Upper lobe of left lung (tissue), 4 donors: ENCODE data around the gene SIGLEC5.

ENCODE experiments used
- EP300 ChIP-seq, 4 donors: sonication (generic); formaldehyde crosslinking; IDR thresholded peaks; one replicate each; pipeline ENCODE4 v1.5.1; 2017; ENCODE audit warnings: antibody characterized with exemption in 4 of 4, control low read depth in 2 of 4
- POLR2A ChIP-seq, 4 donors: fragments of 450-650 bp; IDR thresholded peaks; one replicate each; pipeline ENCODE4 v1.5.1; 2016 to 2017; ENCODE audit warnings: antibody characterized with exemption in 4 of 4, mild to moderate bottlenecking in 2 of 4
- POLR2AphosphoS5 ChIP-seq, 2 donors: sonication (generic); formaldehyde crosslinking; IDR thresholded peaks; one replicate each; pipeline ENCODE4 v1.5.1; 2017; ENCODE audit warnings: antibody characterized with exemption in 2 of 2
- TF ChIP-seq, protein P1 (sequence below), 6 experiments: fragments of 450-650 bp in 4 of 6; fragments of 200-600 bp in 2 of 6; sonication (generic) in 2 of 6; IDR thresholded peaks; one replicate each; pipeline ENCODE4 v1.5.1; 2016 to 2019; ENCODE audit warnings: antibody characterized with exemption in 6 of 6

- TF ChIP-seq, protein P1, sequence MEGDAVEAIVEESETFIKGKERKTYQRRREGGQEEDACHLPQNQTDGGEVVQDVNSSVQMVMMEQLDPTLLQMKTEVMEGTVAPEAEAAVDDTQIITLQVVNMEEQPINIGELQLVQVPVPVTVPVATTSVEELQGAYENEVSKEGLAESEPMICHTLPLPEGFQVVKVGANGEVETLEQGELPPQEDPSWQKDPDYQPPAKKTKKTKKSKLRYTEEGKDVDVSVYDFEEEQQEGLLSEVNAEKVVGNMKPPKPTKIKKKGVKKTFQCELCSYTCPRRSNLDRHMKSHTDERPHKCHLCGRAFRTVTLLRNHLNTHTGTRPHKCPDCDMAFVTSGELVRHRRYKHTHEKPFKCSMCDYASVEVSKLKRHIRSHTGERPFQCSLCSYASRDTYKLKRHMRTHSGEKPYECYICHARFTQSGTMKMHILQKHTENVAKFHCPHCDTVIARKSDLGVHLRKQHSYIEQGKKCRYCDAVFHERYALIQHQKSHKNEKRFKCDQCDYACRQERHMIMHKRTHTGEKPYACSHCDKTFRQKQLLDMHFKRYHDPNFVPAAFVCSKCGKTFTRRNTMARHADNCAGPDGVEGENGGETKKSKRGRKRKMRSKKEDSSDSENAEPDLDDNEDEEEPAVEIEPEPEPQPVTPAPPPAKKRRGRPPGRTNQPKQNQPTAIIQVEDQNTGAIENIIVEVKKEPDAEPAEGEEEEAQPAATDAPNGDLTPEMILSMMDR (IDR thresholded peaks at IDR 0.05): no peak
- no peak for TF ChIP-seq POLR2A (IDR thresholded peaks at IDR 0.05)
- no peak for TF ChIP-seq EP300 (IDR thresholded peaks at IDR 0.05)
- TF ChIP-seq POLR2AphosphoS5 (IDR thresholded peaks at IDR 0.05): no peak
Observed at GRCh38 chr19:51632126-51632525, 1.9 kb upstream of the SIGLEC5 start.
